ENCODE measurements around the gene ENKUR. TPM values are rescaled to one million over a fixed set of nuclear protein-coding genes. Genes with fewer than 3 reads are reported as not detected.

Gene ENKUR
- total RNA-seq, 4 donors from 2014 or later, result not detected

DNA sequence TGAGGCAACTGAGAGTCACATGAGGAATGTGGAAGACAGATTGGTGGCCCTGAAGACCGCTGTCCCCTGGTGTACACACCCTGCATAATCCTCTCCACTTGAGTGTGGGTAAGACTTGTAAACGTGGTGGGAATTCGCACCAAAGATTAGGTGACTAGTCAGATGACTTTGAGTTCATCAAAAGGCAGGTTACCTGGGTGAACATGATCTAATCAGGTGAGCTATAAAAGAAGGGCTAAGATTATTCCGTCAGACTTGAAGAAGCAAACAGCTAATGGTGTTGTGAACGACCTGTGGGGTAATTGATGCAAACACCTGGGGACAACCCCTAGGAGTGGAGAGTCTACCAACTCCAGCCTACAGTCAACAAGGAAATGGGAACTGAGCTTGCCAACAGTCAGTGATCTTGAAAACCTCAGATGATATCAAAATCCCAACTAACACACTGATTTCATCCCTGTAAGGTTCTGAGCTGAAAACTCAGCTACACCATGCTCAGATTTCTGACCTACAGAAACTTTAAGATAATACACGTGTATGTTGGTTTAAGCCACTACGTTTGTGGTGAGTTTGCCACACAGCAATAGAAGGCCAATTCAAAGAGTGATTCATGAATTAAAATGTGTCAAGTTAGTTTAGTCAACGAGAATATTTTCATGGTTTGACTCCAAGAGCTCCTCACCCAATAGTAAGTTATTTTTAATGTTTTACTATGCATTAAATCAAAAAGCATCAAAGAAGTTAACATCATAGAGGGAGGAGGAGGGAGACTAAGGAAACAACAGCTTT is 80.3 kb downstream of the ENKUR start:
- Histone ChIP-seq H3K4me3 (no peak overlapping the region), H3K27ac (no peak overlapping the region), H3K9me3 (peaks cover 0 to 6% (median 0%) of the 10 kb centered on the region in 4 donors), H3K36me3 (no peaks in the 10 kb centered on the region), H3K4me1 (no peaks in the 10 kb centered on the region), H3K27me3 (no peaks in the 10 kb centered on the region)
- 84 to 90% methylated on average over 8 of the region's 8 CpGs for WGBS, 2 donors
- no peak for DNase-seq (ENCODE audit: low spot score in 2 of 2)
- TF ChIP-seq EP300 (IDR thresholded peaks at IDR 0.05) (no peak), POLR2A (IDR thresholded peaks at IDR 0.05) (no peak)
- TF ChIP-seq, protein P1, sequence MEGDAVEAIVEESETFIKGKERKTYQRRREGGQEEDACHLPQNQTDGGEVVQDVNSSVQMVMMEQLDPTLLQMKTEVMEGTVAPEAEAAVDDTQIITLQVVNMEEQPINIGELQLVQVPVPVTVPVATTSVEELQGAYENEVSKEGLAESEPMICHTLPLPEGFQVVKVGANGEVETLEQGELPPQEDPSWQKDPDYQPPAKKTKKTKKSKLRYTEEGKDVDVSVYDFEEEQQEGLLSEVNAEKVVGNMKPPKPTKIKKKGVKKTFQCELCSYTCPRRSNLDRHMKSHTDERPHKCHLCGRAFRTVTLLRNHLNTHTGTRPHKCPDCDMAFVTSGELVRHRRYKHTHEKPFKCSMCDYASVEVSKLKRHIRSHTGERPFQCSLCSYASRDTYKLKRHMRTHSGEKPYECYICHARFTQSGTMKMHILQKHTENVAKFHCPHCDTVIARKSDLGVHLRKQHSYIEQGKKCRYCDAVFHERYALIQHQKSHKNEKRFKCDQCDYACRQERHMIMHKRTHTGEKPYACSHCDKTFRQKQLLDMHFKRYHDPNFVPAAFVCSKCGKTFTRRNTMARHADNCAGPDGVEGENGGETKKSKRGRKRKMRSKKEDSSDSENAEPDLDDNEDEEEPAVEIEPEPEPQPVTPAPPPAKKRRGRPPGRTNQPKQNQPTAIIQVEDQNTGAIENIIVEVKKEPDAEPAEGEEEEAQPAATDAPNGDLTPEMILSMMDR (IDR thresholded peaks at IDR 0.05), result no peak

Small RNAs within 50 kb of the gene (small RNA-seq; reads per million reads assigned to genes)
- not detected for gene AL512598.1

Other genes starting within 250 kb of the ENKUR start
- 1 to 10 TPM in 3 of 4 donors, under 1 TPM in 1; 0.78 to 5.7 (median 1.3) TPM for gene PRTFDC1, start 63.6 kb downstream of the ENKUR start, total RNA-seq
- gene THNSL1, start 454 bp upstream of the ENKUR start, total RNA-seq, result 1 to 10 TPM; 1.5 to 2.7 (median 1.8) TPM
- under 1 TPM; under 0.01 to 0.39 (median under 0.01) TPM for gene GPR158, start 158.8 kb upstream of the ENKUR start, total RNA-seq

Measured in tibial nerve (tissue), 4 donors.